WI38 (cell line): ENCODE measurements around the gene STAM.
A peak's percentile ranks its signal among the peaks of the same experiment; 100 is the strongest.
"Not testable (repeated sequence)": the region's sequence is repeated elsewhere in the genome, so short reads cannot be mapped to it uniquely, and the experiment has no call there.

Experiments
- H3K4me3 ChIP-seq: 2 replicates; pipeline ENCODE4 v1.5.1; 2011; ENCODE audit warnings: low read depth, mild to moderate bottlenecking, control low read depth, low read length
- CTCF ChIP-seq: IDR thresholded peaks from 2 replicates; pipeline ENCODE4 v1.5.1; 2012; ENCODE audit warnings: low read depth, mild to moderate bottlenecking, control low read depth, low read length

The STAM gene

DNA sequence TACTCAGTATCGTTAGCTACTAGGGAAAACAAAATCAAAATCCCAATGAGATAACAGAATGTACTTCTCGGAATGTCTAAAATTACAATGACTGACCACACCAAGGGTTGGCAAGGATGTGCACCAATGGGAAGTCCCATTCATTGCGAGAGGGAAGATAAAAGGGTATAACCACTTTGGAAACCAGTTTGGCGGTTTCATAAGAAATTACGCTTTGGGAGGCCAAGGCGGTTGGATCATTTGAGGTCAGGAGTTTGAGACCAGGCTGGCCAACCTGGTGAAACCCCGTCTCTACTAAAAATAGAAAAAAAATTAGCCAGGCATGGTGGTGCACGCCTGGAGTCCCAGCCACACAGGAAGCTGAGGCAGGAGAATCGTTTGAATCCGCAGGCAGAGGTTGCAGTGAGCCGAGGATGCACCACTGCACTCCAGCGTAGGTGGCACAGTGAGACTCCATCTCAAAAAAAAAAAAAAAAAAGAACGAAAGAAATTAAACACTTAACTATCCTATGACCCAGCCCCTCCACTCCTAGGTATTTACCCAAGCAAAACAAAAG, 34.4 kb upstream of the STAM start:
- no peak for TF ChIP-seq CTCF
- no peak overlapping the region for H3K4me3 ChIP-seq

- no peak for TF ChIP-seq CTCF
- peak overlapping the region; percentile 77 for H3K4me3 ChIP-seq
Measured at GRCh38 chr10:17616403-17617030, 27.4 kb upstream of the STAM start.

- H3K4me3 ChIP-seq, result peak within 1 kb of the TSS; percentile 77
- TF ChIP-seq CTCF, result no peak
Measured at GRCh38 chr10:17617031-17617911, 26.7 kb upstream of the STAM start, which contains the start of gene HACD1. TSS of gene HACD1 (minus strand) at chr10:17617374. CDS start at chr10:17617339, 35 bp downstream.

GRCh38 chr10:17622061-17622460, 21.9 kb upstream of the STAM start:
- TF ChIP-seq CTCF, result no peak
- no peak overlapping the region for H3K4me3 ChIP-seq

- no peak for TF ChIP-seq CTCF
- H3K4me3 ChIP-seq, result no peak overlapping the region
Measured at GRCh38 chr10:17624996-17625395, 19.0 kb upstream of the STAM start.

GRCh38 chr10:17626656-17627055, 17.3 kb upstream of the STAM start:
- no peak for TF ChIP-seq CTCF
- H3K4me3 ChIP-seq, result no peak overlapping the region

- H3K4me3 ChIP-seq, result not testable (repeated sequence)
Measured at GRCh38 chr10:17632590-17632989, 11.4 kb upstream of the STAM start.
